Keratinocyte (primary cell): ENCODE results near the gene GARNL3.

Source experiments
- EZH2 ChIP-seq: IDR thresholded peaks from one replicate; pipeline ENCODE4 v1.6.1; 2012; ENCODE audit warnings: inconsistent platforms, mild to moderate bottlenecking, low read length, moderate library complexity
- TF ChIP-seq, protein P1 (sequence below), 3 experiments: IDR thresholded peaks in 1 of 3; conservative IDR thresholded peaks in 1 of 3; optimal IDR thresholded peaks in 1 of 3; 2 replicates in 2 of 3; 3 replicates in 1 of 3; pipeline versions ENCODE3 to v1.5.1; 2011; ENCODE audit warnings: low read length in 3 of 3, mild to moderate bottlenecking in 3 of 3, moderate library complexity in 2 of 3, control low read depth in 1 of 3, inconsistent platforms in 1 of 3; ENCODE audit not compliant: insufficient read depth in 2 of 3; ENCODE audit errors: extremely low read depth in 1 of 3

DNA sequence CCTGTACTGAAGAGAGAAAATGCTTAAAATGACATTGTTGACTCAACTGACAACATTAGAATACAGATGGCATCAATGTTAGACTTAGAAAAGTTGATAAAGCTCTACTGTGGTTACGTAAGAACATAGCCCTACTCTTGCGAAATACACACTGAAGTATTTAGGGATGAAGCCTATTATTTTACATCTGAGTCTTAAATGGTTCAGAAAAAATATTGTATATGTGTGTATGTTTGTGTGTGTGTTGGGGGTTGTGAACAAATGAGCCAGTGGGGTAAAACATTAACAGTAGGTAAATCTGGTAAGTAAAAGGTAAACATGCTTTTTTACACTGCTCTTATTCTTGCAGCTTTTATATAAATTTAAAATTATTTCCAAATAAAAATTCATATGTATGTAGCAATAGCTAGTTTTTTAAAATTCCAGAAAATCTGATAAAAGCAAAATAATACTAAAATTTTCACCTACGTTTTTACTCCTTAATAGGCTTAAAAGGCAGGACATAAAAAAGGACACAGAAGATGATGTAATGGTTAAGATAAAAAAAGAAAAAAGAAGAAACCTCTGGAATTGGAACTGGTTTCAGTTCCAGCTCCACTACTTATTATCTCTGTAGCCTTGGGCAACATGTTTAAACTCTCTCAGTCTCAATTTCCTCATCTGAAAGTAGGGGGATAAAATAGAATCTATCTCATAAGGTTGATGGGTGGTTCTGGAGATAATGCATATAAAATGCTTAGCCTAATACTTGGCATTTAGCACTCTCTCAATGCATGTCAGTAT is 44.3 kb downstream of the GARNL3 start:
- TF ChIP-seq, protein P1, sequence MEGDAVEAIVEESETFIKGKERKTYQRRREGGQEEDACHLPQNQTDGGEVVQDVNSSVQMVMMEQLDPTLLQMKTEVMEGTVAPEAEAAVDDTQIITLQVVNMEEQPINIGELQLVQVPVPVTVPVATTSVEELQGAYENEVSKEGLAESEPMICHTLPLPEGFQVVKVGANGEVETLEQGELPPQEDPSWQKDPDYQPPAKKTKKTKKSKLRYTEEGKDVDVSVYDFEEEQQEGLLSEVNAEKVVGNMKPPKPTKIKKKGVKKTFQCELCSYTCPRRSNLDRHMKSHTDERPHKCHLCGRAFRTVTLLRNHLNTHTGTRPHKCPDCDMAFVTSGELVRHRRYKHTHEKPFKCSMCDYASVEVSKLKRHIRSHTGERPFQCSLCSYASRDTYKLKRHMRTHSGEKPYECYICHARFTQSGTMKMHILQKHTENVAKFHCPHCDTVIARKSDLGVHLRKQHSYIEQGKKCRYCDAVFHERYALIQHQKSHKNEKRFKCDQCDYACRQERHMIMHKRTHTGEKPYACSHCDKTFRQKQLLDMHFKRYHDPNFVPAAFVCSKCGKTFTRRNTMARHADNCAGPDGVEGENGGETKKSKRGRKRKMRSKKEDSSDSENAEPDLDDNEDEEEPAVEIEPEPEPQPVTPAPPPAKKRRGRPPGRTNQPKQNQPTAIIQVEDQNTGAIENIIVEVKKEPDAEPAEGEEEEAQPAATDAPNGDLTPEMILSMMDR (optimal IDR thresholded peaks at IDR 0.05 in 1 of 3, IDR thresholded peaks at IDR 0.05 in 1 of 3, conservative IDR thresholded peaks at IDR 0.05 in 1 of 3; ENCODE audit: extremely low read depth in 1 of 3, insufficient read depth in 2 of 3, low read length in 3 of 3), result no peak
- TF ChIP-seq EZH2, result no peak
